Stomach (tissue), 9 donors: ENCODE results near the gene C10orf90. TPM values are rescaled to one million over a fixed set of nuclear protein-coding genes. Genes with fewer than 3 reads are reported as not detected.

Source experiments
- DNase-seq, 2 donors: peaks; one replicate each; pipeline versions ENCODE4 v3.0.0 to v3.0.0-alpha.2; 2013 to 2019
- H3K27ac ChIP-seq, 5 donors: fragments of 200-600 bp in 4 of 5; sonication (generic) in 4 of 5; one replicate each; pipeline ENCODE4 v1.5.1; 2013 to 2019; ENCODE audit warnings: mild to moderate bottlenecking in 1 of 5, moderate library complexity in 1 of 5
- H3K27me3 ChIP-seq, 3 donors: fragments of 200-600 bp; sonication (generic); one replicate each; pipeline ENCODE4 v1.5.1; 2017 to 2019; ENCODE audit warnings: mixed run types in 1 of 3
- H3K36me3 ChIP-seq, 4 donors: fragments of 200-600 bp; sonication (generic); 1 replicate in 3 of 4; 2 replicates in 1 of 4; pipeline ENCODE4 v1.5.1; 2016 to 2019
- H3K4me1 ChIP-seq, 4 donors: fragments of 200-600 bp; sonication (generic); one replicate each; pipeline ENCODE4 v1.5.1; 2016 to 2019
- H3K4me3 ChIP-seq, 4 donors: fragments of 200-600 bp; sonication (generic) in 3 of 4; one replicate each; pipeline ENCODE4 v1.5.1; 2016 to 2019; ENCODE audit warnings: mild to moderate bottlenecking in 1 of 4
- H3K9me3 ChIP-seq, 4 donors: fragments of 200-600 bp; sonication (generic); one replicate each; pipeline ENCODE4 v1.5.1; 2016 to 2019
- CTCF ChIP-seq, 7 experiments: fragments of 450-650 bp in 4 of 7; fragments of 200-600 bp in 3 of 7; sonication (generic) in 3 of 7; IDR thresholded peaks; one replicate each; pipeline ENCODE4 v1.5.1; 2016 to 2019; ENCODE audit warnings: antibody characterized with exemption in 7 of 7, control low read depth in 2 of 7, mild to moderate bottlenecking in 1 of 7
- EP300 ChIP-seq: sonication (generic); formaldehyde crosslinking; IDR thresholded peaks from one replicate; pipeline ENCODE4 v1.6.1; 2017; ENCODE audit warnings: antibody characterized with exemption
- POLR2A ChIP-seq, 4 donors: fragments of 450-650 bp; IDR thresholded peaks; one replicate each; pipeline ENCODE4 v1.6.1; 2016; ENCODE audit warnings: antibody characterized with exemption in 4 of 4, control low read depth in 2 of 4, mild to moderate bottlenecking in 1 of 4, moderate library complexity in 1 of 4
- POLR2AphosphoS5 ChIP-seq, 3 donors: sonication (generic); formaldehyde crosslinking; IDR thresholded peaks; one replicate each; pipeline ENCODE4 v1.6.1; 2016; ENCODE audit warnings: antibody characterized with exemption in 3 of 3
- WGBS, 5 donors: extraction: QIAGEN DNeasy Blood & Tissue Kit in 3 of 5; methylation state at CpG; one replicate each; pipeline versions ENCODE4 v1.1.5 to v1.1.7; 2013 to 2018; 5-methylcytosine and 5-hydroxymethylcytosine counted together
- intact Hi-C: fragments of 100-400 bp; cut with DNase I; formaldehyde crosslinking; loops from one replicate; pipeline ENCODE4 v1.15.1; 2023; ENCODE audit warnings: low total_unique reads
- polyA plus RNA-seq, 3 donors: library from polyadenylated mRNA; stranded (reverse); fragments of 200-250 nt; gene quantifications; one replicate each; pipeline ENCODE4 v1.2.3, GENCODE V29; 2013
- total RNA-seq, 5 donors: library from RNA; depleted of rRNA; stranded (reverse); fragments of >200 nt; gene quantifications; one replicate each; pipeline versions ENCODE4 v1.1.0 to v1.2.3, GENCODE V29; 2014 to 2016
- donor health status: healthy with polysubstance abuse.
- donor health status: Bipolar disorder and iron deficiency.
- donor health status: healthy.

Gene C10orf90
- total and polyA plus RNA-seq, 8 donors, result not detected

GRCh38 chr10:126616737-126617136 lies 53.8 kb downstream of the C10orf90 start:
- no peak overlapping the region for H3K27ac ChIP-seq
- no peaks in the 10 kb centered on the region for H3K4me1 ChIP-seq
- no peaks in the 10 kb centered on the region for H3K36me3 ChIP-seq
- 47 to 69% (median 54%) methylated on average over 3 of the region's 3 CpGs for WGBS, 5 donors
- H3K4me3 ChIP-seq, result no peak overlapping the region
- H3K9me3 ChIP-seq, result no peaks in the 10 kb centered on the region
- no peak for TF ChIP-seq POLR2AphosphoS5 (IDR thresholded peaks at IDR 0.05)
- no peak for TF ChIP-seq POLR2A (IDR thresholded peaks at IDR 0.05)
- intact Hi-C loops, result no loop called here
- DNase-seq, result no peak
- H3K27me3 ChIP-seq, result no peaks in the 10 kb centered on the region

- DNase-seq, result peak in 1 of 2 donors; percentile 17
- Histone ChIP-seq H3K36me3 (no peaks in the 10 kb centered on the region), H3K9me3 (no peaks in the 10 kb centered on the region), H3K27me3 (no peaks in the 10 kb centered on the region), H3K27ac (no peak overlapping the region), H3K4me3 (no peak overlapping the region), H3K4me1 (no peaks in the 10 kb centered on the region)
- no peak for TF ChIP-seq POLR2AphosphoS5 (IDR thresholded peaks at IDR 0.05)
- TF ChIP-seq CTCF (IDR thresholded peaks at IDR 0.05), result no peak
- no peak for TF ChIP-seq POLR2A (IDR thresholded peaks at IDR 0.05)
- no peak for TF ChIP-seq EP300
- WGBS, 5 donors, result 81 to 92% (median 90%) methylated on average over 2 of the region's 2 CpGs
- intact Hi-C loops, result no loop called here
Measured at GRCh38 chr10:126611303-126611702, 59.2 kb downstream of the C10orf90 start.

GRCh38 chr10:126609566-126609965 lies 60.9 kb downstream of the C10orf90 start:
- Histone ChIP-seq H3K9me3 (no peaks in the 10 kb centered on the region), H3K4me1 (no peaks in the 10 kb centered on the region), H3K36me3 (no peaks in the 10 kb centered on the region), H3K4me3 (no peak overlapping the region), H3K27me3 (peaks cover 0 to 5% (median 0%) of the 10 kb centered on the region in 3 donors), H3K27ac (no peak overlapping the region)
- no peak for TF ChIP-seq POLR2A (IDR thresholded peaks at IDR 0.05)
- TF ChIP-seq CTCF (IDR thresholded peaks at IDR 0.05), result no peak
- no peak for TF ChIP-seq POLR2AphosphoS5 (IDR thresholded peaks at IDR 0.05)
- TF ChIP-seq EP300, result no peak
- intact Hi-C loops, result no loop called here
- 60 to 77% (median 63%) methylated on average over 3 to 4 of the region's 4 CpGs for WGBS, 5 donors
- DNase-seq, result no peak

- Histone ChIP-seq H3K9me3 (no peaks in the 10 kb centered on the region), H3K27ac (no peak overlapping the region), H3K36me3 (no peaks in the 10 kb centered on the region), H3K4me3 (no peak overlapping the region), H3K27me3 (no peaks in the 10 kb centered on the region), H3K4me1 (no peaks in the 10 kb centered on the region)
- intact Hi-C loops, result no loop called here
- 76 to 85% (median 81%) methylated on average over 13 to 19 of the region's 19 CpGs for WGBS, 5 donors
- TF ChIP-seq CTCF (IDR thresholded peaks at IDR 0.05) (no peak), POLR2AphosphoS5 (IDR thresholded peaks at IDR 0.05) (no peak), EP300 (no peak), POLR2A (IDR thresholded peaks at IDR 0.05) (no peak)
- DNase-seq, result no peak
Measured at GRCh38 chr10:126599949-126600682, 70.4 kb downstream of the C10orf90 start.

GRCh38 chr10:126598009-126598408 lies 72.5 kb downstream of the C10orf90 start:
- TF ChIP-seq CTCF (IDR thresholded peaks at IDR 0.05) (peak in 3 of 7 experiments; percentile 11 to 24 (median 12)), POLR2A (IDR thresholded peaks at IDR 0.05) (no peak)
- Histone ChIP-seq H3K4me1 (no peaks in the 10 kb centered on the region), H3K27ac (no peak overlapping the region), H3K4me3 (no peak overlapping the region), H3K36me3 (no peaks in the 10 kb centered on the region), H3K9me3 (no peaks in the 10 kb centered on the region), H3K27me3 (no peaks in the 10 kb centered on the region)
- WGBS, 5 donors, result 29 to 33% (median 31%) methylated on average over 3 of the region's 3 CpGs
- peak; percentile 61 to 63 for DNase-seq
- intact Hi-C loops, result no loop called here
